GM18909 (cell line): ENCODE measurements around the gene GNGT1.
"Not testable (repeated sequence)": the region's sequence is repeated elsewhere in the genome, so short reads cannot be mapped to it uniquely, and the experiment has no call there.

ENCODE experiments used
- ATAC-seq: cut with Tn5 transposase; IDR thresholded peaks from one replicate; pipeline ENCODE4 v1.9.1; 2021; ENCODE audit warnings: mild to moderate bottlenecking; ENCODE audit not compliant: unreplicated experiment, poor library complexity

GNGT1 gene

DNA sequence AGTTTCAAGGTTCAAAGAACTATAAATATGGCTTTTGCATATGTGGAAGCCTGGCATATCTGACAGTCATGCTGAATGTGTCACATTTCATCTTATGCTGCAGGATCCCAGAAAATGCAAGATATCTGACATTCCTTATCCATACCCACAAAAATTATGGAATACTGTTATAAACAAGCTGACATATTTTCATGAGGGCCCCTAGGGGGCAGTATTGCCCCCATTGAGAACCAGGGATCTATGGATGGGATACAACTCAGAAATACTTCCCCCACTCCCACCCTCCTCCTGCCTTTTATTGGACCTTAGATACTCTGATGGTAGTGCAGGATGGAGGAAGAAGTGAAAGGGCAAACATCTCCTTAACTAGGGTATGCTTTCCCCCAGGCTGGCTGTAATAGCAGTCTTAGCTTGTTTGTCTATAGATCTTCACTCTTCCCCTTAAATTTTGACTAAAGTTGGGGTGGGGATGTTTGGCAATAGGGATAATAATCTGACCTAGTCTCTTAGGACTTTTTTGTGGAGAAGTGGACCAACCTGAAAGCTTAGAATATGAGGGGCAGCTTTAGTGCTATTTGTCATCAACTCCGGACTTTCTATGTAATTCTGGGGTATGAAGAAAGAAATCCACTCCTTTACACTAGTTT, 3.5 kb upstream of the GNGT1 start:
- ATAC-seq, result no peak

DNA sequence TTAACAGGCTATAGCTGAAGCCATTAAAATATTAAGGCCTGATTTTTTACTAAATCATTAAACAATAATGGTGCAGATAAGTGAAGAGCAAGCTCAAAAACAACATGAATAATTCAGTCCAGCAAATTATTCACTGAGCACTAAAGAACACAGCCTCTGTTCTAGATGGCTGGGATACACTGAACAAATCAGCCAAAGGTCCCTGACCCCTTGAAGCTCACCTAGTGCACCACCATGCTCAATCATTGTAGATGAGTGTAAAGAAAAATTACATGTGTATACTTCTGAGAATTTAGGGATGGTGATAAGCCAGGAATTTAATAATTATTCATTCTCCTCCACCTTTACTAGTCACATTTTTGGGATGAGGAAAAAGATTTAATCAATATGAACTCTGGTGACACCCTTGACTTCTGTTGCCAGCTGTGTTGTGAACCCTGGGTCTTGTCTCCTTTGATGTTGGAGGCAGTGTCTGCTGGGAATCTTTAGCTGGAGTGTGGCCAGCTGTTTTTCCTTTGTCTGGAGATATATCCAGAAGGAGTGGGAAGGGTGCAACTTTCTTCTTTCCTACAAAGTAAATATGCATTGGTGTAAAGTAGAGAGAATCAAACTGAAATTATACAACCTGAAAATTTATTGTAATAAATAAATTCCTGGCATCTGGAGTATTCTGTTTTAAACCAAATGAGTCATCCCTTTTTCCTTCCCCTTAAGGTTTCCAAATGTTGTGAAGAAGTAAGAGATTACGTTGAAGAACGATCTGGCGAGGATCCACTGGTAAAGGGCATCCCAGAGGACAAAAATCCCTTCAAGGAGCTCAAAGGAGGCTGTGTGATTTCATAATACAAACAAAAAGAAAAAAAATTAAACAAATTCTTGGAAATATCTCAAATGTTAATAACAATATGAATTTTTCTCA, 4.0 kb downstream of the GNGT1 start:
- no peak for ATAC-seq

DNA sequence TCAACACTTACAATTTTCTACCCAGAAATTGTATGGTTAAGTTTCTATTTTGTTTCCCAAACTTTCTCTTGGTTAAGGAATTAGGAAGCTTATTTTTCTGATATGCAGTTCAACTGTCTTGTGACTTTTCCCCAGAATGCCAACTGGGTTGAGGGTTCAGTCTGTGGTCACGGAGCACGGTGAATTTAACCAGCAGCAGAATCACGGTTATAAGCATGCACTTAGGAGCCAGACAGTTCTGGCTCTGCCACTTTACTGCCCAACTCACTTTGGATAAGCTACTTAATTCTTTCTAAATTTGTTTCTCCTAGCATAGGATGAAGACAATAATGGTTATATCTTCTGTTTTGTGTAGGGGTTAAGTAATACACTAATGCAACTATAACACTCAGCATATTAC, 4.9 kb downstream of the GNGT1 start:
- ATAC-seq, result not testable (repeated sequence)

DNA sequence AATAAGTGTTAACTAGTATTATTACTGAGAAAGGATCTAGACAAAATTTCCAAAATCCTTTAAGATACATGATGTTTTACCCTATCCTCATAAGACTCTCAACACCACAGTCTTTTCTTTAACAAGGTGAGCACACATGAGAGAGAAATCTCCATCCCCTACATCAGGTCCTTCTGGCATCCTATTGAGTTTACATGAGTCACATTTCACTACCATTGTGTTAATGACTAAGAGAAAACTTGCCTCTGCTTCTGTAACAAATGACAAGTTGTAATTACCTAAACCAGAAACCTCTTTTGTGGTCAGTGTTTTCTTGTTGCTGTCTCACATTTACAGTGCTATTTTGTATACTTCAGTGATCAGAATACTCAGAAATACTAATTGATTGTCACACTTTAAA, 5.3 kb downstream of the GNGT1 start:
- not testable (repeated sequence) for ATAC-seq

DNA sequence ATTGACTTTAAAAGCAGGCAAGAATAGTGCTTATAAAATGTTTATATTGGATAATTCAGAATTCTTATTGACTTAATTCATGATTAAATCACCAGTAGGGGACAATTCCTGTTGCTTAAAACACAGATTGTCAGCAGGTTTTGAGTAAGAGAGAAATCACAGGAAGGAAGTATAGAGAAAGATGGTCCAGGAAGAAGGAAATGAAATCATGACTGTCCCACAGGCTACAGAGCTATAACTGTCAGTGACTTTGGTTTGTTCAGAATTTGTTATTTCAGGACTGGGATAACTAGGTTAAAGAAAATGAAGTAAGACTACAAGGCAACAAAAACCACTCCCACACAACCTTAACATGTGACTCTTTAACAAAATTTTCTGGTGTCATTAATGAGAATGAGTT, 6.8 kb downstream of the GNGT1 start:
- ATAC-seq, result no peak

DNA sequence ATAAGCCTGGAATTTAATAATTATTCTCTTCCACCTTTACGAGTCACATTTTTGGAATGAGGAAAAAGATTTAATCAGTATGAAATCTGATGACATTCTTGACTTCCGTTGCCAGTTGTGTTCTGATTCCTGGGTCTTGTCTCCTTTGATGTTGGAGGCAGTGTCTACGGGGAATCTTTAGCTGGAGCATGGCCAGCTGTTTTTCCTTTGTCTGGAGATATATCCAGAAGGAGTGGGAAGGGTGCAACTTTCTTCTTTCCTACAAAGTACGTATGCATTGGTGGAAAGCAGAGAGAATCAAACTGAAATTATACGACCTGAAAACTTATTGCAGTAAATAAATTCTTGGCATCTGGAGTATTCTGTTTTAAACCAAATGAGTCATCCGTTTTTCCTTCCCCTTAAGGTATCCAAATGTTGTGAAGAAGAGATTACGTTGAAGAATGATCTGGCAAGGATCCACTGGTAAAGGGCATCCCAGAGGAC, 8.3 kb downstream of the GNGT1 start:
- ATAC-seq, result no peak

DNA sequence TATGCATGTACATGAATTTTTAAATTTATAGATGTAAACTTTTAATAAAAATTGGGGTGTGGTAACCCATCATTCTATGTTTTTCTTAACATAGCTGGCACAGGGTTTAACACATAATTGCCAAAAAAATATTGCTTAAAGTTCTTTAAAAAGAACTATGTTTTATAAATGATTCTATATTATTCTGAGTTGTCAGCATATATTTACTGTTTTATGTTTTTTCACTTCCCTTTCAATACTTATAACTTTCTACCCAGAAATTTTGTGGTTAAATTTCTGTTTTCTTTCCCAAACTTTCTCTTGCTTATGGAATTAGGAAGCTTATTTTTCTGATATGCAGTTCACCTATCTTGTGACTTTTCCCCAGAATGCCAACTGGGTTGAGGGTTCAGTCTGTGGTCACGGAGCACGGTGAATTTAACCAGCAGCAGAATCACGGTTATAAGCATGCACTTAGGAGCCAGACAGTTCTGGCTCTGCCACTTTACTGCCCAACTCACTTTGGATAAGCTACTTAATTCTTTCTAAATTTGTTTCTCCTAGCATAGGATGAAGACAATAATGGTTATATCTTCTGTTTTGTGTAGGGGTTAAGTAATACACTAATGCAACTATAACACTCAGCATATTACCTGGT, 9.0 kb downstream of the GNGT1 start:
- not testable (repeated sequence) for ATAC-seq

DNA sequence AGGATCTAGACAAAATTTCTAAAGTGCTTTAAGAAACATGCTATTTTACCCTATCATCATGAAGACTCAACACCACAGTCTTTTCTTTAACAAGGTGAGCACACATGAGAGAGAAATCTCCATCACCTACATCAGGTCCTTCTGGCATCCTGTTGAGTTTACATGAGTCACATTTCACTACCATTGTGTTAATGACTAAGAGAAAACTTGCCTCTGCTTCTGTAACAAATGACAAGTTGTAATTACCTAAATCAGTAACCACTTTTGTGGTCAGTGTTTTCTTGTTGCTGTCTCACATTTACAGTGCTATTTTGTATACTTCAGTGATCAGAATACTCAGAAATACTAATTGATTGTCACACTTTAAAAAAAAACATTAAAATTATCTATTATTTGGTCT, 9.5 kb downstream of the GNGT1 start:
- not testable (repeated sequence) for ATAC-seq

DNA sequence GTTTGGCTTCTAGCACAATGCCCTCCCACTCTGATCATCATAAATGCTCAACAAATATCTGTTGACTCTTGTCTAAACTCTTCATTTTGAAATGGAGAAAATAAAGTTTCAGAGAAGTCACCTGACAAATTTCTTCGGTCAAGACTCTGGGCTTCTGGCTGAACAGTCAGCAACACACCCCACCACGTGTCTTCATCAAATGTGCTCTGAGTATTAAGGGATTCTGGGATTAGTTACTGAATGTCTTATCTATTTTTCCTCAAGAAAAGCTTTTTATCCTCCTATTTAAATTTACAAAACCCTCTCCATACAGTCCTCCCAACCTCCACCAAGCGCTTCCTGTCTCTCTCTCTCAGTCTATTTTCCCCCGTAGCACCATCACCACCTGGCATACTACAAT, 9.9 kb downstream of the GNGT1 start:
- not testable (repeated sequence) for ATAC-seq

DNA sequence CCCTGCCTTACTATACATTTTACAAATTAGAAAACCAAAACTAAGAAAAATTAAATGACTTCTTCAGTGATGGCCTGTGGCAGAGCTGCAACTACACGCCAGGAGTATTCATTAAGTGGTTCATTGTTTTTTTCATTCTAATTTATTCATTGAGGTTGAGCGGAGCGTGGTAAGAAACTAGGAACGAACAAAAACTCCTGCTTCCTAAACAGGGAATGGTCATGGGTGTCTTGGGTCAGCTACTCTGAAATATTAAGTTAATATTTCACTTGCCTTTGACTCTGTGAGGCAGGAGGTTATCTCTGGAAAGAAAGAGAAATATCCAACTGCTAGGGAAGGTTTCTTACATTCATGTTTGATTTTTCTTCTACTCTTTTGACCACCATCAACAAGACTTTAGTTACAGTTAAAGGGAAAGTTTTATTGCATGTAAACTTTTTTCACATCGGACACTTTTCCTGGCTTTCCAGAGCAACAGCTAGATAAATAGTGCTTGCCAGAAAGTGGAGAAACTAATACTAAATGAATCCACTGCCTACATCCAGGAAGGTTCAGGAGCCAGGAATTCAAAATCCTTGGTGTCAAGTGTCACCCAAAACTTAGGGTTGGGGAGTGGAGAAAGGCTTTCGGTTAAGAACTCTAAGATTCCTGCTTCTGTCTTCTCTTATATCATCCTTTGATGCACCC, 14.3 kb downstream of the GNGT1 start:
- ATAC-seq, result no peak

DNA sequence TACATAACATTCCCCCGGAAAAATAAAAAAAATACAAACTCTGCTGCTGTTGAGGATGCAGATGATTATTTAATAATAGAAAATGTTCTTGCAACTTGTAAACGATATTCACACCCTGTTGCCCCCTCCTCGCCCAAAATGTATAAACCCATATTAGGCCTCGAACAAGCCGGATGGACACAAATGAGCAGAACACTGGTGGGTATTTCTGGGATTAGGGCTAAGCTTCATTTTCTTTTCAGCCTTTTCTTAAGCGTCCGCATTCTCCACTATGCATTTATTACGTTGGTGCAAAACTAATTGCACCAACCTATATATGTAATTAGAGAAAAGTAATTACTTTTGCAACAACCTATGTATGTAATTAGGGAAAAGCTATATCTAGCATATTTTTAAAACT, 14.8 kb downstream of the GNGT1 start:
- ATAC-seq, result no peak

DNA sequence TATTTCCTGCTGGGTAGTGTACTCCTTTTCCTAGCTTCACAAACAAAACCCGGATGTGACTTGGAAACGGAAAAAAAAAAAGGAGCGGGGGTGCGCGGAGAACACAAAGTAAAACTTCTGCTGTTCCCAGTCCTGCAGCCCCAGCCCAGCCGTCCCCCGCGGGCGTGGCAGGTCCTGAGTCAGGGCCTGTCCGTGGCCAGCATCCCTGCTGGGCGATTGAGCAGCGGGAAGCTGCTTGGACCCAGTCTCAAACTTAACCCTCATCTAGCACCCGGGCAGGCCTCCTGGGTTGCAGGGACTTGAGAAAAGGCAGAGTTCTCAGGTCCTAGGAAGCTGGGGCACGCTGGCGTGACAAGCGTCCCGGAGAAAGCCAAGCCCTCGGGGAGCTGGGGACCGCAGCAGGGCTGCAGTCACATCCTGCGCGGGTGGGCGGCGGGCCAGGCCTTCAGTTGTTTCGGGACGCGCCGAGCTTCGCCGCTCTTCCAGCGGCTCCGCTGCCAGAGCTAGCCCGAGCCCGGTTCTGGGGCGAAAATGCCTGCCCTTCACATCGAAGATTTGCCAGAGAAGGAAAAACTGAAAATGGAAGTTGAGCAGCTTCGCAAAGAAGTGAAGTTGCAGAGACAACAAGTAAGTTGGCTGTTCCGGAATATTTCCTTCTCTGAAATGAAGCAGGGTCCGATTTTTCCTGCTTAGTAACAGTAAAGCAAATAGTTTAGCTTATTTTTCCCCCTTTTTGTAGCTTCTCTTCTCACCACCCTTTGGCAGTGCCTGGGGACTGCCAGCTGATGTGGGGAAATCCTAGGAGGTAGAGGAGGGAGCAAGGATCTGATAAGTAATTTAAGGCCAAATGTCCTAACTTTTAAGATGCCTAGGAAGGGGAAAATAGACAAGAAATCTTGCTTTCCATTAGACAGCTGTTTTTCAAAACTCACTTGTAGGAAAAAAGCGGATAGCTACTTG, 15.5 kb downstream of the GNGT1 start, which contains the start of gene GNG11:
GNG11 (plus strand) TSS at position 129 of the 960 bp plus-strand sequence; CDS start at position 532, 403 bp downstream.
- peak; percentile 93 for ATAC-seq

DNA sequence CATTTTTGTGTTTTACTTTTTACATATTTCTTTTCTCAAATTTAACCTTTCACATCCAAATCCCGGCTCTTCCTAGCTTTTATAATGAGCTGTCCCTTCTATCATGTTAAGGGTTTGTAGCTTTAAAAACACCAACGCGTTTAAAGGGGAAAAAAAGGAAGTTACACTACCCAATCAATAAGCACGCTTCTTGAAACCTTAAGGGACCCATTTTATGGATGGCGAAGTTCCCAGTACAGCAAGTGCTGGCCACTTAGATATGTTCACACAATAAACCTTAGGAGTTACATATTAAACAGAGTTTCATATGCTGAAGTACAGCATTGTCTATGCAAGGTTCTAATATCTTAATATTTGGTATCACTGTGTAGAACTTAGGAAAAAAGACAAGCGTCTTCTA, 16.9 kb downstream of the GNGT1 start:
- ATAC-seq, result no peak

DNA sequence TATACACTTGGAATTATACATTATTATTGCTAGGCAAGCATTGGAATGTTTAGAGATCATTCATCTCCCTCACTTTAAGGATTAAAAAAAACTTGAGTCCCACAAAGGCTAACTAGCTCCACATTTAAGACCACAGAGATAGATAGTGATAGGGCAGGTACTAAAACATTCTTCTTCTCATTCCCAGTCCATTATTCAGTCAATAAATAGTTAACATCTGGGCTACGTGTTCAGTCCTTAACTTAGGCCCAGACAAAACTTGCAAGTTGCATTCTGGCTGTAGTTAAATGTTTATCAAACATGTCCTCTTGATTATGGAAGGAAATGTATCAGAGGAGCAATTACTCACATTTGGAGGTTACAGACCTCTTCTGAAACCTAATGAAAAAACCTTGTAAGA, 17.6 kb downstream of the GNGT1 start:
- no peak for ATAC-seq

DNA sequence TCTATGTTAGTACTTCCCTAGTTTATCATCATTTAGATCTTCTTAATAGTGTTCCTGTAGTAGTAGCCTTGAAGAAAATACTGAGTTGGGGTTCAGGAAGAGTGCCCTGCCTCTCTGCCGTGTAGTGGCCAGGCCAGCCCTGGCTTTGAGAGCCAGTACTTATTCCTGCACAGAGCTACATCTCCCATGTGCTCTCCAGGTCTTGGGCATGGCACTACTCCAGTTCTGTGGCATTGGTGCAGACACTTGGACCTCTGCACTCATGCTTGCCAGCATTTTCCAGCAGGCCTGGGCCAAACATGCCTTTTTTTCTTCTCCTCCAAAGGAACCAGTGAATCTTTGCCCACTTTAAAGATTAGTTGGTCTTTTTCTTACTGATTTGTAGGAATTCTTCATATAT, 20.4 kb downstream of the GNGT1 start:
- no peak for ATAC-seq

DNA sequence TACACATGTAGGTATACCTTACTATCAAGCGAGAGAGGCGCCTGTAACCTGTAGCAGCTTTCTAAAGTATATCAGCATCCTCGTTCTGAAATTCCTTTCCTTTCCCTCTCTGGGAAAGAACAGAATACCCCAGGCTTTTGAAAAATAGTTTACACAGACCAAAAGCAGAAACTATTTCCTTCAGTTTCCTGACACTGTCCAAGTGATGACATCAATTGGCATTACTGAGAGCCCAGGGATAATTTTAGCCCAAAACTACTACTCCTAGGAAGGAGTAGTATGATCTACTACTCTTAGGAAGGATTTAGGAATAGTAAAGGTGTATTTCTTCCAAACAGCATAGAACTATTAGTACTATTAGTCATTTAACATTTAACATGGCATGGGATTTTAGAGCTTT, 21.2 kb downstream of the GNGT1 start:
- no peak for ATAC-seq

DNA sequence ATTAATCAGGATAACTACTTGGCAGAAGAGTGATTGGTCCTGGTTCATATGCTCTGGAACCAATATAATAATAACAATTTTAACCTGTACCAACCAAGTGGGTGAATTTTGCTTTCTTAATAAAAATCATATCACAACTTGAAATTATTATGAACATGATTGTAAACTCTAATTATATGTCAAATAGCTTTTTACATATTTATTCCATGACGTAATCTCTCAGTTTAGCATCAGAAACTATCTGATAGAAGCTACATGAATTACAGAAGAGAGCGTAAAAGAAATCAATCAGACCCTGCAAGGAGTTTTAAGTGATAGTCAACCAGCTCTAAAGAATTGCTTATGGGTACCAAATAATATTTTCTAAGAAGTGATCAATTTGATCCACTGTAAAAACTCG, 25.3 kb downstream of the GNGT1 start:
- ATAC-seq, result no peak

DNA sequence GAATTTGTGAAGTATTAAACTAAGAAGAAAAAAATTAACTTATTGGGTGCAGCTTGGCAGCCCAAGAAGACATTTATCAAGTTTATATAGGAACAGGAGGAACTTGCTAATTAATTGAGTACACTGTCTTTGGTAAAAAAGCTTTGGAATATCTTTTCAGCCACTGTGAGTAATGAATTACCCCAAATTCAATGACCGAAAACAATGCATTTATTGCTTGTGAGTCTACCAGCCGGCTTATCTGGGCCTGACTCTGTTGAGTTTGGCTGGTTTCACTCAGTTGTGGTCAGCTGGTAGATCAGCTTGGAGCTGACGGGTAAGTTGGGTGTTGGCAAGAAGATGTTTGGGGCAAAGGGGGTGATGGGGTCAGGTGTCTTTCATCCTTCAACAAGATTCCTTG, 26.8 kb downstream of the GNGT1 start:
- no peak for ATAC-seq

DNA sequence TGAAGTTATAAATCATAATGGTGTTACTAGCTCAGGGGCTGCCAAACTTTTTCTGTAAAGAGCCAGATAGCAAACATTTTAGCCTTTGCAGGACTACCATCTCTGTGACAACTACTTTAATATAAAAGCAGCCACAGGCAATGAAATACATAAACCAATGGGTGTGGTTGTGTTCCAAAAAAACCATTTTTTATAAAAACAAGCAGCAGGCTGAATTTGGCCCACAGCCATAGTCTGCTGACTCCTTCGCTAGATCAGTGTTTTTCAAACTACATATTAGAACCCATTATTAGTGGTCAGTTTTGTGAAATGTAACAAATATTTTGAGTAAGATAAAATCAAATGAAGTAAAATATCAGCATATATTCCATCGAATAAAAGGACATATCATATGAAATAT, 28.7 kb downstream of the GNGT1 start:
- ATAC-seq, result no peak
